HG02610 (cell line): ENCODE results near the gene VDR.
"Not testable (repeated sequence)": the region's sequence is repeated elsewhere in the genome, so short reads cannot be mapped to it uniquely, and the experiment has no call there.

Experiments used
- ATAC-seq: cut with Tn5 transposase; IDR thresholded peaks from one replicate; pipeline ENCODE4 v1.9.1; 2021; ENCODE audit warnings: mild to moderate bottlenecking, moderate library complexity; ENCODE audit not compliant: unreplicated experiment

VDR gene

DNA sequence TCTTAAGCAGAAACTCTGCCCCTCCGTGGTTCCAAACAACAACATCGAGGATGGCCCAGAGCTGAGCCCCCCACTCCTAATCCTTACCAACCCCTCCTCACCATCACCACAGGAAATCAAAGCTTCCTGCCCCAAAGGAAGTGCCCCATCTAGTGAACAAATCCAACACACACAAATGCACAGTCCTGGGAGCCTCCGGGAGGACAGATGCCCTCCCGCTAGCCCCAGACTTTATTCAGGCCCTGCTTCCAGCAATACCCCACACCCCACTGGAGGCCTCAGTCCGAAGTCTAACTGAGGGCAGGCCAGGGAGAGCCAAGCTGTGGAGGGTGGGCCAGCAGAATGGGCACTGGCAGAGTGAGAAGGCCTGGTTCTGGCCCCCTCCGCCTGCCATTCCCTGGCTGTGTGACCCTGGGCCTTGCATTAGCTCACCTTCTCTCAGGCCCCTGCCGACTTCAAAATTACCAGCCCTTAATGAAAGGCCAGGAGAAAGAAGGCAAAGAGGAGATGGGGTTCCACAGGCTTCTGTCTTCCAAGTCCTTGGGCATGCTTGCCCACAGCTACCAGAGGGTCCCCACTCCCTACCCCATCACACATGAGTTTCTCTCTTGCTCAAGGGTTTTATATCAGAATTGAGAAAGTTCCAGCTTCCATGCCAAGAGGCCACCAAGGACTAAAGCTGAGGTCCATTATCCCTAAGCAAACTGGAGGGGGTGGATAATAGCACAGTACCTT is 87.4 kb downstream of the VDR start:
- no peak for ATAC-seq

DNA sequence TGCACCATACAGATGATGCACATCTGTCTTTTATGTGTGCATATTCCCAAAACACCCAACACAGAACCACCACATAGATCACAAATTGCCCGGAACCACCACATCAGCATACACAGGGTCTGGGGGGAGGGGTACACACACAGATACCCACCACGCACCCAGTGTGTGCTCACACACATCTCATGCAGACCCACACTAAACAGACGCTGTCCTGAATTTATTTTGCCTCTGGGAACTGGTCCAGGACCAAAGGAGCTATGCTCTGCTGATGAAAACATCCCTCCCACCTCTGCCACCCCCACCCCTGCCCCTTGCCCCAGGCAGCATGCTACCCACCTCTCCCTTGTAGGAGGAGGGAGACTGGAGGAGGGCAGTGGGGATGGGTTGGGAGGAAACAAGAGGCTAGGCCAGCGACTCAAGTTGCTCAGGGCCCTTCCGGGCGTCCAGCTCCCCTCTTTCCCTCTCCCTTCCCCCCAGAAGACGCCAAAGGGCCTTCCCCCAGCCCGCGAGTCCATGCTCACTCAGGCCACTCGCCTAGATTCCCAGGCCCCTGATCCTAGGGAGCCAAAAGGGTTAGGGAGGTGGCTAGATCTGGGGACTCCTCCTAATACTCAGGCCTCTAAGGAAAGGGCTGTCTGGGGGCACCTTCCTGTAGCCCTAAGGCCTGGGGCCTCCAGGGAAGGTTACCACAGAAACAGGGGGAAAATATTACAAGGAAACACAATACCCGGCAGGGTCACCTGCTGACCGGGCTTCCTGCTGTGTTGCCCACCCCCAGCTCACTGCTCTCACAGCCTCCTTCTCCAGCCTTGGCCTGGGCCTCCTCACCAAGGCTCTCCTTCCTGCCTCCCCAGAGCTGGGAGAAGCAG is 88.2 kb downstream of the VDR start:
- ATAC-seq, result no peak

DNA sequence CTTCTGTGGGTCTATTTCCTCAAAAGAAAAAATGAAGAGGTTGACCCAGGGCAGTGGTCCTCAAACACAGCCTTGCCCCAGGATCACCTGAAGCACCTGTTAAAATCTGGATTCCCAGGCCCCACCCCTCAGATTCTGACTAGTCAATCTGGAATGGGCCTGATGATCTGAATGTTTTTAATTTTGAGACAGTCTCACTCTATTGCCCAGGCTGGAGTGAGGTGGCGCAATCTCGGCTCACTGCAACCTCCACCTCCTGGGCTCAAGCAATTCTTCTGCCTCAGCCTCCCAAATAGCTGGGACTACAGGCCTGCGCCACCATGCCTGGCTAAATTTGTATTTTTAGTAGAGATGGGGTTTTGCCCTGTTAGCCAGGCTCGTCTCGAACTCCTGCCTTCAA is 89.3 kb downstream of the VDR start:
- ATAC-seq, result not testable (repeated sequence)

DNA sequence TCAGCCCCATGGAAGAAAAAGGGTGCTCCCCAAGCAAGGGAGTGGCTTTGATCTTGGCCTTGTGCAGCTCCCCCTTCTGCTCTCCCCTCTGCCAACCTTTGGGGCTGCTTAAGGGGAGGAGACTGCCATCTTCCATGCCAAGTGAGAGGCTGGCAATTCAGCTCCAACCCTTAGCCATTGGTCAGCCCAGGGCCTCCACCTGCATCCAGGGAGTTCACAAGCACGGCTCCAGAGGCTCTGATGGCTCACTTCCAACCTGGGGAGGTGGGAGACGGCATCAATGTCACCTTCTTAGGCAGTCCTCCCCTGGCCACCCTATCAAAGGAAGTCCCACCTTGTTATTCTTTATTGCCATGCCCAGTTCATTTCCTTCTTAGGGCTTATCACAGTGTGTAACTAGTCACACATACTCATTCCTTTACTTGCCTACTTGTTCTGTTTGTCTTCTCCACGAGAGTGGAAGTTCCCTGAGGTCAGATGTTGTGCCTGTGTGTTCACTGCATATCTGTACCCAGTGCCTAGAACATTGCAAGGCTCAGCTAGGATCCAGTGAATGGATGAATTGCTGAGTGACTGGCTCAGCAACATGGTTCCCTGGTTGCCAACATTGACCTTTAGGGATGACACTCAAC is 90.1 kb downstream of the VDR start:
- no peak for ATAC-seq

DNA sequence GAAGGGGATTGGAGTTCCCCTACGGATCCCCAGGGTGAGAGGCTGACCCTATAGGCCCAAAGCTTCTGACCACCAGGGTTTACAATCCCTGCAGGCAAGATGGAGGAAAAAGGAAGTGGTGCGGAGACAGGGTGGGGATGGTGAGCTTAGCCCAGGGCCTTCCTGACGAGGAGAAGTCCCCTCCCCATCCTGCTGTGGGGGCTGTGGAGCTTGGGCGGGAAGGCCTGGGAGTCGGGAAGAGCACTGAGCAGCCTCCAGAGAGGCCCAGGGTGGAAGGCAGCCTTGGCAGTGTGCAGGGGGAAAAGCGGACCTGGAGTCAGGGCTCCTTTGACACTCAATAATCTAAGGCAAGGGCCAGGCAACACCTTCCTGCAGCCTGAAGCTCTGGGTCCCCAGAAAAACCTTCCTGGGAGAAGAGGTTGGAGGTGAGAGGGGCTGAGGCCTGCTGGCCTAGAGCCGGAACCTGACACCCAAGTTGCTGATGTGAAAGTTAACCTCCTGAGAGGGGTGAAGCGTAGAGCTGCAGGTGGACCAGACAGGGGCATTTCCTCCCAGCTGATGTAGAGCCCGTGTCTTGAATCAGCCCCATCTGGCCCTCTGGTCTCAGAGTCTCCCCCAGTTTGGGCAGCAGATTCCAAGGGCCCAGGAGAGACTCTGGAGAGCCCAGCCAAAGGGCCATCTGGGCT is 91.1 kb downstream of the VDR start:
- ATAC-seq, result peak; percentile 15

DNA sequence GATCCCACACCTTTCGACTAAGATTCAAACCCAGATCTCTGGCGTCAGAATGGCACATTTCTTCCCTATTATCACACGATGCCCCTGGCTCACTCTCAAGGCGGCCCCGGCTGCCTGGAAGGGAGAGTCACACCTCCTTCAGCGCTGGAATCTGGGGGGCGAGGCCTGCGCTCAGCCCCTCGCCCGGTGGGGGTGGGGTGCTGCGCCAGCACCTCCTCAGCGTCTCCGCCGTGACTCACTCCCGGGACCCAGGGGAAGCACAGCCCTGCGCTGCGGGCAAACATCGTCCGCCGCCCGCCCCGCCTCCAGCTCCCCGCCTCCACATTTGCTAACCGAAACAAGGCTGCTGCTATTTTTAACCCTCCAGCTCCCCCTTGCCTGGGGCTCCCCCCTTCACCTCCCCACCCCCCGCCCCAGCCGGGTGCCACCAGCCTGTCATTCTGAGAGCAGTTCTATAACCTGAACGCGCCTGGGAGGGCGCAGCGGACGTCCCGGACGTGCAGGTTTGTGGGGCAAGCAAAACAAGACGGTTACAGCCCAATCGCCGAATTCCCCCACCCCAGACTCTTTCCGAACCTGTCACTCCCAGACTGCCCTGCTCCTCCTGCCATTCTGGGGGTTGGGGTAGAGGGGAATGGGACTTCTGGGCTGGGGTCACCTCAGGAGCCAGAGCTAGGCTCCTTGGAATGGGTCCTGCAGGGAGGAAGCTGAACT is 91.8 kb downstream of the VDR start:
- ATAC-seq, result peak; percentile 74

DNA sequence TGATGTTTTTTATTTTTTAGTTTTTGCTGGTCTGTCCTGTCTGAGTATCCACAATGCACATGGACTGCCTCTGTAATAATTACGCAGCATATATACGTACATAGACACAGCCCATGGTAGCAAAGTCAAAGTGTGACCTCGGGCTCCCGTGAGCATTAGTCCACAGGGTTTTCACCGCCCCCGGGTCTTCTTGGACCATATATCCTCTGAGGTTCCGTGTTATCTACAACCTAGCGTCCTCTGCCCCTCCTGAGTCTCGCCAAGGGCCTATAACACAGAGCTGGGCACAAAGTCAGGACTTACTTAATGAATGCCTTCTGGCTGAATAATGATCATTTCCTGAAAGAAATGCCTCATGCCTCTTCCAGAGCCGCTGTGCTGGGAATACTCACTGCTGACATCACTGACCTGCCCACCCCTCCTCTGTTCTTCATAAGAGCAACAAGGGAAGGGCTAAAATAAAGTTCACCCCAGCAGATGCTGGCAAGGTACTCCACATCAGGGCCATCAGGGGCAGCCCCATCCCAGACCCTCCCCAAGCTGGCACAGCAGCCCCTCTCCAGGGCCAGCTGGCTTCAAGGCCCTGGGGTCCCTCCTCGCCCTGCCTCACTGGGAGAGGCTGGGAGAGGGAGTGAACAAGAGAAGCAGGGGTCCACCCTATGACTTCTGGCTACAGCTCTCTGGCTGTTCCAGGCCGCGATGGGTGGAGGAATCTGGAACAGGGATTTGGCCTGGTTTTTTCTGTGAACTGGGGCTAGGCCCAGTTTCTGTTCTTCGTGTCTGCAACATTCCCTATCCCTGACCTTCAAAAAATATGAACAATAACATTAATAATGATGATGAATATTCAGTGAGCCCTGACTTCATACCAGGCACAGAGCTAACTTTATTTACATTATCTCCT is 93.0 kb downstream of the VDR start:
- ATAC-seq, result no peak

DNA sequence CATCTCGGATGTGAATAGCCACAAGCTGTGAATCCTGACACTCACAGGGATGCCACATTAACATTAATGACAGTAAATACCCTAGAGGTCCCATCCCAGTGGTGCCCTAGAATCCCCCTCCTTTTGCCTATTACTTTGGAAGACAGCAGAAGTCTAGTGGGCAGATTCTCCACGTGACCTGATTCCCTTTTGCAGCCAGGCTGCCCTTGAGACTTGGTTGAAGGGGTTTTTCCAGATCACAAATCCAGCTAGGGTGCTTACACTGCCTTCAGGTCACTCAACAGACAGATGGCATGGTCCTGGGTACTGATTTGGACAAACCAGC is 93.8 kb downstream of the VDR start:
- ATAC-seq, result no peak

DNA sequence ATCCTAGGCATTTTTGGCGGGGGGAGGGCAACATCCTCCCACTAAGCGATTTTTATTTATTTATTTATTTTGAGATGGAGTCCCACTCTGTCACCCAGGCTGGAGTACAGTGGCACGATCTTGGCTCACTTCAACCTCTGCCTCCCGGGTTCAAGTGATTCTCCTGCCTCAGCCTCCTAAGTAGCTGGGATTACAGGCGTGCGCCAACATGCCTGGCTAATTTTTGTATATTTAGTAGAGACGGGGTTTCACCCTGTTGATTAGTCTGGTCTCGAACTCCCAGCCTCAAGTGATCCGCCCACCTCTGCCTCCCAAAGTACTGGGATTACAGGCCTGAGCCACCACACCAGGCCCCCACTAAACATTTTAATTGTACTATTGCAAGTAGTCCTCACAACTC is 95.3 kb downstream of the VDR start:
- not testable (repeated sequence) for ATAC-seq

DNA sequence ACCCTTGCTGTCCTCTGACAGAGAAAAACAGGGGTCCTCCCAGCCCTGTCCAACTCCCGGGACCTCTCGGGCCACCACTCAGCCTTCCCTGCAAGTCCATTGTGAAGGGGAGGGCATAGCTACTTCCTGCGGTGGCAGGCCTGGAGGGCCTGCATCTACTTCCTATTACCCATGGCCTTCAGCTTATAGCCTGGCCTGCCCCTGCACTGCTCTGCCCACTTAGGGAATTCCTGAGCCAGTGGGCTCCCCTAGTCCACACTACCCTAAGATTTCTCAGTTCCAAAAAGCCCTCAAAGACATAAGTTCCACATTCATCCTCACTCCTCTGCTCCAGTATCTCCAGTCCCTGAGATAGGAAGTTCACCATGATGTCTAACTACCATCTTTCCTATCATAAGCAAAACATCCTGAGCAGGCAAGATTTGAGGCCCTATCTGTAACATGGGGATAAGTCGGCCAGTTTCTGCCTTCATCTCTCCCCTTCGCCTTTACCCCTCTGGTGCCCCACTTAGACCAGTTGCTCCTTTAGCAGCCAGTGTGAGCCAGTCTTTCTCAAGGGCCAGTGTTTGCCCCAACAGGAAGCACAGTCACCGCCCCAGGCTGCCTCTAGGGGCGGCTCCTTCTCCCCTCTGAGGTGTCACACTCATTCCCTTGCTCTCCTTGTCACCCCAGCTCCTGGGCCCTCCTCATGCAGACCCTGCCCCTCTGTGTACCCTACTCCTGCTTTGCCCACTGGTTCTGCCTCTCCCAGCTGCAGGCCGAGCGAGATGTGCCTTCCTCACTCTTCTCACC is 96.0 kb downstream of the VDR start:
- no peak for ATAC-seq

DNA sequence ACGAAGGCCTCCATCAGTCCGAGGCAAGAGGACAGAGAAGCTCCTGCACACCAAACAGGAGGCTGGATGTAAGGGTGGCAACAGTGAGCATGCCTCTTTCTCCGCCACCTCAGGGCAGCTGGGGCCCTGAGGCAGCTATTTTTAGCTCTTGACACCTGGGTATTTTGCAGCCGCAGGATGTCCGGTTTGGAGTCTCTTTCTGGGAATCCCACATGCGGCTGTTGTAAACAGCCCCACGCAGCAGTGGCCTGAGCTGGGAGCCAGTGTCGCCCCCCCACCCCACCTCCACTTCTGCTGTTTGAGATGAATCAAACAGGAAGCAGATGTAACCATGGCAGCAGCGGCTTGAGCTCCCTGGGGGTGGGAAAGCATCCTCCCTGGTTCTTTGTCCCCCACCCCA is 96.7 kb downstream of the VDR start:
- ATAC-seq, result no peak

DNA sequence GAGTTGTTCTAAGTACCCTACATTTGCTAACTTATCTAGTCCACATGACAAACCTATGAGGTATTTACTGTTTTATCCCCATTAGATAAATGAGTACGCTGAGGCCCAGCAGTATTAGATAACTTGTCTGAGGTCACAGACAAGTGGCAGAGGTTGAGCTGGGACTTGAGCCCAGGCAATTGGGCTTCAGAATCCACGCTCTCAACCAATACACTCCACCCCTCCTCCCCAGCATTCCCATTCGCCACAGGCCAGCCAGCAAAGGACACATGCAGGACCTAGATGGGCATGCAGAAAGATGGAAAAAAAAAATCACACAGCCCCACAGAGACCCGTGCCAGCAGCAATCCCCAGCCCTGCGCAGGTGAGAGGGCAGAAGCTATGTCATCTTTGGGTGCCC is 97.5 kb downstream of the VDR start:
- no peak for ATAC-seq

DNA sequence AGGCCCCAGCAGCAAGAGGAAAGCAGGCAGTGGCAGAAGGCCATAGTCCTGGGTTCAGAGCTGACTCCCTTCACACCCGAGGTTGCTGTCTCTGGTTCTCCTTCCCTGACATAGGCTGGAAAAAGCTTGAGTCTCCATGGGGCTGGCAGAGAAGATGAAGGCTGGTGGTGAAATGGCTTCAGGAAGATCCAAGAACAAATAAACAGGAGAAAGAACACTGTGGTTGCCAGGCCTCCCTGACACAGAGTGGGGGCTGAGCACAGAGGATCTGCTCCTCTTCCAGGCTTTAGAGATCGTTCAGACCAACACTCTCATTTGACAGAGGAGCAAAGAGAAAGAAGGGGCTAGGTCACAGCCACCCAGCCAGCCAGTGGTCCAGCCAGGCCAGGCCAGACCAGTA is 99.4 kb downstream of the VDR start:
- no peak for ATAC-seq

DNA sequence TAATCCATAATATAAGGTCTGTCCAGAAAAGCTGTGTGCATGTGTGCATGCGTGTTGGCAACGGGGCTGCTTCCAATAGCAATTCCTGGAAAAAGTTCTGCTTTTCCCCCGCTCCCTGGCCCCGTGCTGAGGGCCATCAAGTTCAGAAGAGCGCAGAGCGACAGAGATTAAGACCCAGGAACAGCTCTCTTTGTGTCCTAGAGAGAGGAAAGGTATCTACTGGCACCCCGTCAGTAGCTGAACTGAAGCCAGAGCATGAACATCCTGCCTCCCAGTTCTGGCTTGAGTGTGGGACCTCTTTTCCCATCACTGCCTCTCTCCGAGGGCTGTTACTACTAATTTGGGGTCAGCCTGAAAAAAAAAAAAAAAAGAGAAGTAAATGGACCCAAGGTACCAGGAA is 100.6 kb downstream of the VDR start:
- no peak for ATAC-seq

DNA sequence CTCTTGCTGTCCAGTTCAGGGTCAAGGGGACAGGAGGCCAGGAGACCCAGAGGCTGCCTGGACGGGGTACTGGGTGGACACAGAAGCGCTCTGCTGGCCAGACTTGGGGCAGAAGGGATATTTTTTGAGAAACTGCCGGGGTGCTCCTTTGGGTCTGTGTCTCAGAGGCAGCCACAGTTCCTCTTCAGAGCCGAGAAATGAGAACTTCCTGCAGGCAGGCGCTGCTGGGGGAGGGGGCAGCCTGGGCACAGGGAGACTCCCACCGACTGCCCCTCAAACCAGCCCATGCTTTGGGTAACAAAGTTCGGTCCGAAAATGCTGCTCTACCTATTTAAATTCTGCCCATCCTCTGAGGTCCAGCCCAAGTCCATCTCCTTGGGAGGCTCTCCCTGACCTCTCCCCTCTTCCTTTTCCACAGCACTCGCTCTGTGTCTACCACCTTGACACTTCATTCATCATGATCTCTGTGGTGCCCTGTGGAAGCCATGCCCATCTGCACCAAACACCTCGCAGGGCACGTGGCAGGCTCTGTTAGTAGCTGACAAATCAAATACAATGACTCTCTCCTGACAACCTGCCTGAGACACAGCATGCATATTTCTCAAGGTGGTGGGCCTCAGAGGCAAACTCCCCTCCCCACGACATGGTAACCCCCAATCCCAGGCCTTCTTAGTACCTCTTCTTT is 101.5 kb downstream of the VDR start:
- no peak for ATAC-seq

DNA sequence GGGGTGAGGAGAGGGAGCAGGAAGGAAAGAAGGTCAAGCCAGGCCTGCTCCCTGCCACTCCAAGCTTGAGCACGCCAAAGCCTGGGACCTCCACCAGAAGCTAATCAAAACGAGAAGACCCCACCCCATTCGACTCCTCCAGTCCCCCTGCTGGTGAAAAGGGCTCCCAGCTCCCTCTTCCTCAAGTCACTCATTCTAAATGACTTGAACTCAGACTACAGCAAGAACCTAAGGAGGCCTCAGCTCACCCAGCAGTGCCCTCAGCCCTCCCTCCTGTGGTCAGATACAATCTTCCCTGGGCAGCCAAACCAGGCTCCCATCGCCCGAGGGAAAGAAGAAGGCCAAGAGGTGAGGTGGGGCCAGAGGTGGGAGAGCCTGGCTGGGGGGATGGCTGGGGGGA is 102.5 kb downstream of the VDR start:
- no peak for ATAC-seq

DNA sequence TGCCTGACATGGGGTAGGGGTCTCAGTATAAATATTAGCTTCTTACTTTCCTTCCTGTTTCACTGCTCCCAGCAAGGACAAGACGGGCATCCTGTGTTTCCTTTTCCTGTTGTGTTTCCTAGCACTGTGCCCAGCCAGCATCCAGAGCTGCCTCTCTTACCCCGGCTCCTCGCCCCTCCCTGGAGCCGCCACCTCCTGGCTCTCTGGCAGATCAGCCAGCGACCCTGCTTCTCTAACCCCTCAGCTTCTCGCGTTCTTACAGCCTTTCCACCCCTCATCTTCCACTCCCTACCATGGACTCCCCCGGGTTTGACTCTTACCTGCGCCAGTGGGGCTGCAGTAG is 102.9 kb downstream of the VDR start:
- no peak for ATAC-seq

DNA sequence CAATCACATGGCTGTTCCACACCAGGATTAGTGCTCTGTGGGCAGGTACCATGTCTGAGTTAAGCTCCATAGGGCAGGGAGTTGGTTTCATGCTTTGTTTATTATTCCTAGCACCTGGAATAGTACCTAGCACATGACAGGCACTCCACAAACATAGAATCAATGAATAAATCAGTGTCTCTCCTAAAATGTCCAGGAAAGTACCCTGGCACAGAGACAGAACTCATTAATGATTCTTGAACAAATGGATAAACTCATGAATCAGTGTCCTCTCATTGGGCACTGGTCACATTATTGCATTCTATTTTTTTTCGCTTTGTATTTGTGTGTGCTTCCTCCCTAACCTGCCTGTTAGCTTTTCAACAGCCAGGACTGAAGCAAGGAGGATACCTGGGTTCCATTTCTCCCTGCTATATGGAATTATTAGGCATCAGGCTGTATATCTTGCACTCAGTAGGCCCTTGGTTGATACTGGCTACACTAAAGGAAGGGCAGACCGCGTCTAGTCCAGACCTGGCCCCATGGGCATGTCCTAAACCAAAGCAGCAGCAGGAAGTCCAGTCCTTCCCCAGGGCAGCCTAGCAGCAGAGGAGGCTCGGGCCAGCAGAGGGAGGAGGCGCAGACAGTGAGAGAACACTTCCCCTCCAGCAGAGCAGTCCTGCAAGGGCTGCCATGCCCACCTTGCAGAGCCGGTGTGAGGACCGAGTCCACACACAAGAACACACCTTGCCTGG is 103.5 kb downstream of the VDR start:
- ATAC-seq, result no peak
